Mammary epithelial cell (primary cell): ENCODE measurements around the gene RNF157.

Experiments
- EZH2 ChIP-seq: IDR thresholded peaks from 2 replicates; pipeline ENCODE4 v1.6.1; 2012; ENCODE audit warnings: low read length, inconsistent platforms, borderline replicate concordance
- TF ChIP-seq, protein P1 (sequence below), 2 donors: IDR thresholded peaks in 1 of 2; conservative IDR thresholded peaks in 1 of 2; 2 replicates each; pipeline ENCODE4 v1.5.1; 2011 to 2012; ENCODE audit warnings: inconsistent platforms in 2 of 2, low read length in 2 of 2, mild to moderate bottlenecking in 2 of 2, control low read depth in 1 of 2, low read depth in 1 of 2; ENCODE audit not compliant: insufficient read depth in 1 of 2; ENCODE audit errors: extremely low read depth in 1 of 2

DNA sequence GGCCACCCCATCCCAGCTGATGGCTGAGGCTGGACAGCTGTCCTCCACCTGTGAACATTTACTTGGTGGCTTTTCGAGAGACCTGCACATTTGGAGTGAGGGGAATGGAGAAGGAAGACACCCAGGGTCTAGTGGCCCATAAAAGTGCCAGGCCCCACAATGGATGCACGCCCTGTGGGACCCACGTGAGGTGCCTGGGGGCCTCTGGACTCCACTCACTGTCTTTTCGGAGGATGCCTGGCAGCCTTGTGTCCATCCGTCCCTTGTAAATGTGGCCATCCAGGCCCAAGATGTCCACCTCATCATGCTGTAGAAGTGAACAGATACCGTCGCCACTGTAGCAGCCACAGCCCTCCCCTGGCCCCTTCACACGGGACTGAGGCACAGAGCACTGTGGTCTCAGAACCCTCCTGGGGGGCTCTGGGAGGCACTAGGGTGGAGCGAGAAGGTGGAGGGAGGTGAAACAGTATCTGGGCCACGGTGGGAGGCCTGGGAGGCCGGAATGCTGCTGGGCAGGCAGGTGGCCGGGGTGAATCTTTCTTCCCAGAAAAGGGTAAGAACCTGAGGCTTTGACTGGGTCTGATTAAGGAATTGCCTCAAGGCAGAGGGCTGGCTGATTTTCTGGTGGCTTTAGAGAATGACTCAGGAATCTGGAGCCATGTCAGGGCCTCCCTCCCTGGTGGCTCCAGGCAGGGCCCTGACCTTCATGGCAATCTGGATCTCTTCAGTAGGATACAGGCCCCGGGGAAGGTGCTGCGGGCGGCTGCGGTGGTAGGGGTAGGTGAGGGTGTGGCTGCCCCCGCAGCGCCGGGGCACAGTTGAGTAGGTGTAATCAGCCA is 36.4 kb upstream of the RNF157 start:
- TF ChIP-seq, protein P1, sequence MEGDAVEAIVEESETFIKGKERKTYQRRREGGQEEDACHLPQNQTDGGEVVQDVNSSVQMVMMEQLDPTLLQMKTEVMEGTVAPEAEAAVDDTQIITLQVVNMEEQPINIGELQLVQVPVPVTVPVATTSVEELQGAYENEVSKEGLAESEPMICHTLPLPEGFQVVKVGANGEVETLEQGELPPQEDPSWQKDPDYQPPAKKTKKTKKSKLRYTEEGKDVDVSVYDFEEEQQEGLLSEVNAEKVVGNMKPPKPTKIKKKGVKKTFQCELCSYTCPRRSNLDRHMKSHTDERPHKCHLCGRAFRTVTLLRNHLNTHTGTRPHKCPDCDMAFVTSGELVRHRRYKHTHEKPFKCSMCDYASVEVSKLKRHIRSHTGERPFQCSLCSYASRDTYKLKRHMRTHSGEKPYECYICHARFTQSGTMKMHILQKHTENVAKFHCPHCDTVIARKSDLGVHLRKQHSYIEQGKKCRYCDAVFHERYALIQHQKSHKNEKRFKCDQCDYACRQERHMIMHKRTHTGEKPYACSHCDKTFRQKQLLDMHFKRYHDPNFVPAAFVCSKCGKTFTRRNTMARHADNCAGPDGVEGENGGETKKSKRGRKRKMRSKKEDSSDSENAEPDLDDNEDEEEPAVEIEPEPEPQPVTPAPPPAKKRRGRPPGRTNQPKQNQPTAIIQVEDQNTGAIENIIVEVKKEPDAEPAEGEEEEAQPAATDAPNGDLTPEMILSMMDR (conservative IDR thresholded peaks at IDR 0.05 in 1 of 2, IDR thresholded peaks at IDR 0.05 in 1 of 2; ENCODE audit: extremely low read depth in 1 of 2, insufficient read depth in 1 of 2, low read depth in 1 of 2, low read length in 2 of 2): no peak
- TF ChIP-seq EZH2: no peak
